ENCODE results near the gene NEK7.

DNA sequence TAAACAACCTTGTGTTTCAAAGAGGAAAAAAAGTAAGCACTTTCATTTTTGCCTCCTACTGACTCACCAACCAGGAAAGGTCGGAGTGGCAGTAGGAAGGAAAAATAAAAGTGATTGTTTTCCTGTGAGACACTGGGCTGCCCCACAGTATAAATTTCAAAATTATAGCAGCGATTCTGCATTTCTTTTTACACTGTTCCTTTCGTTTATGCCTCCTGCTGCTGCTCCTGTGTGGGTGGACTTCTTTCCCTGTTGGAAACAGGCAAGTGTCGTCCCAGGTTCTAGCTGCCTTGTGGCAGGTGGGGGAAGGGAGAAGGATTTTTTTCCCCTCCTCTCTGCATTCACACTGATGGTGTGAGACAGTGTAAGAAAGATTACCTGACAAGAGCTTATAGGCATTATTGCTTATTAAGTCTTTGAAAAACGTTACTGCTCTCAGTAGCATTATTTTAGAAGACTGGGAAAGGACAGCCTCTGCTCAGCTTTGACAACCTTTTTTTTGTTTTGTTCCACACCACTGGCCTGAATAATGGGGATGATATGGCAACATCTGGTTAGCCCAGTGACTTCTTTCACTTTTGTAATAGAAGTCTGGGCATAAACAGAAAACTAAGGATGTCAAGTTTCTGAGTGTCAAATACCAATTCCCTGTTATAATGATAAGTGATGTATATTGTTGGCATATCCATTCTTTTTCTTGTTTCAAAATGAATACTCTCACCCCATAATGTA is 77.9 kb downstream of the NEK7 start:
- no peak for TF ChIP-seq EZH2 (IDR thresholded peaks at IDR 0.05; ENCODE audit: insufficient read depth, poor library complexity, severe bottlenecking)
- no peak for TF ChIP-seq EZH2phosphoT487 (IDR thresholded peaks at IDR 0.05; ENCODE audit: insufficient read depth, low read depth)

Data from GM23248 (cell line).